HCT116 (cell line): ENCODE data around the gene TLX1. TPM values are rescaled to one million over a fixed set of nuclear protein-coding genes. Genes with fewer than 3 reads are reported as not detected.

Experiments
- ATAC-seq: fragments of 200-7000 bp; cut with Tn5 transposase; 2 replicates; pipeline ENCODE4 v1.9.1; 2020; ENCODE audit warnings: mild to moderate bottlenecking, moderate library complexity
- BruUV-seq: library from RNA; stranded (reverse); fragments of 400-500 nt; replicated peaks from 2 replicates; lab custom pipeline; 2021; lab: Mats Ljungman, UMichigan
- CTCF ChIA-PET: fragments of 300-600 bp; sonication (Branson Sonifier 250); formaldehyde crosslinking; loops from one replicate; lab custom pipeline; 2021; ENCODE audit warnings: antibody characterized with exemption; lab: Charles Lee
- POLR2A ChIA-PET: fragments of 300-600, 350-600 bp; sonication (Branson Sonifier 250); formaldehyde crosslinking; loops from one replicate; lab custom pipeline; 2021; ENCODE audit warnings: antibody characterized with exemption; lab: Charles Lee
- RAD21 ChIA-PET, 2 experiments: fragments of 300-600 bp; sonication (Branson Sonifier 250); formaldehyde crosslinking; loops; one replicate each; lab custom pipeline; 2023; ENCODE audit warnings: low total read pairs in 2 of 2; ENCODE audit not compliant: uncharacterized antibody in 2 of 2, unreplicated experiment in 2 of 2, low non-redundant PET in 1 of 2; lab: Charles Lee
- DNase-seq: peaks from one replicate; pipeline ENCODE4 v3.0.0-alpha.2; 2010; ENCODE audit warnings: low read depth, low spot score
- H2AFZ ChIP-seq: fragments of 200-600 bp; shearing (Covaris generic), sonication (generic); 2 replicates; pipeline ENCODE4 v1.6.1; 2017; ENCODE audit warnings: low read depth, mixed run types, mixed read lengths, antibody characterized with exemption, low read length; ENCODE audit not compliant: poor library complexity, severe bottlenecking
- H3K27ac ChIP-seq: 2 replicates; pipeline ENCODE4 v1.5.1; 2012; ENCODE audit warnings: low read depth, low read length
- H3K27me3 ChIP-seq: fragments of 200-600 bp; sonication (generic); 2 replicates; pipeline ENCODE4 v1.6.1; 2016; ENCODE audit warnings: mixed run types, low read length, mixed read lengths; ENCODE audit not compliant: insufficient read depth
- H3K36me3 ChIP-seq, 2 experiments: fragments of 200-500 bp in 1 of 2; fragments of 200-600 bp in 1 of 2; sonication (Bioruptor generic) in 1 of 2; sonication (generic) in 1 of 2; 2 replicates each; pipeline versions ENCODE4 v1.5.1 to v1.6.1; 2014 to 2016; ENCODE audit warnings: low read length in 2 of 2, inconsistent platforms in 1 of 2, mixed read lengths in 1 of 2, mixed run types in 1 of 2; ENCODE audit not compliant: insufficient read depth in 2 of 2, control insufficient read depth in 1 of 2
- H3K4me1 ChIP-seq, 2 experiments: fragments of 200-600 bp in 1 of 2; sonication (generic) in 1 of 2; 2 replicates each; pipeline versions ENCODE4 v1.5.1 to v1.6.1; 2012 to 2017; ENCODE audit warnings: low read length in 2 of 2, inconsistent platforms in 1 of 2, mild to moderate bottlenecking in 1 of 2, mixed read lengths in 1 of 2, mixed run types in 1 of 2, moderate library complexity in 1 of 2; ENCODE audit not compliant: insufficient read depth in 2 of 2, control insufficient read depth in 1 of 2
- H3K4me2 ChIP-seq: fragments of 200-600 bp; sonication (generic); 2 replicates; pipeline ENCODE4 v1.6.1; 2017; ENCODE audit warnings: mixed run types, low read length, mixed read lengths
- H3K4me3 ChIP-seq, 2 experiments: fragments of 200-600 bp in 1 of 2; sonication (generic) in 1 of 2; replicated peaks in 1 of 2; 2 replicates each; pipeline ENCODE4 v1.5.1; 2011 to 2016; ENCODE audit warnings: low read length in 2 of 2, control low read depth in 1 of 2, low read depth in 1 of 2, mild to moderate bottlenecking in 1 of 2, mixed read lengths in 1 of 2, mixed run types in 1 of 2
- H3K79me2 ChIP-seq: fragments of 200-600 bp; sonication (generic); 2 replicates; pipeline ENCODE4 v1.6.1; 2017; ENCODE audit warnings: mild to moderate bottlenecking, mixed run types, low read length, moderate library complexity, mixed read lengths; ENCODE audit not compliant: insufficient read depth
- H3K9ac ChIP-seq: fragments of 200-600 bp; sonication (generic); 2 replicates; pipeline ENCODE4 v1.6.1; 2016; ENCODE audit warnings: low read length, mixed read lengths
- H3K9me2 ChIP-seq: fragments of 200-600 bp; sonication (generic), shearing (Covaris generic); 2 replicates; pipeline ENCODE4 v1.6.1; 2017; ENCODE audit warnings: mixed run types, mild to moderate bottlenecking, moderate library complexity; ENCODE audit not compliant: insufficient read depth
- H3K9me3 ChIP-seq, 2 experiments: fragments of 200-500 bp in 1 of 2; fragments of 200-600 bp in 1 of 2; sonication (Bioruptor generic) in 1 of 2; sonication (generic) in 1 of 2; 2 replicates each; pipeline ENCODE4 v1.6.1; 2014 to 2017; ENCODE audit warnings: low read length in 2 of 2, mixed read lengths in 2 of 2, inconsistent platforms in 1 of 2, low read depth in 1 of 2, mild to moderate bottlenecking in 1 of 2, mixed run types in 1 of 2, moderate library complexity in 1 of 2; ENCODE audit not compliant: control insufficient read depth in 1 of 2, insufficient read depth in 1 of 2
- H4K20me1 ChIP-seq: fragments of 200-600 bp; sonication (generic), shearing (Covaris generic); 2 replicates; pipeline ENCODE4 v1.6.1; 2017; ENCODE audit warnings: mixed run types, mild to moderate bottlenecking, moderate library complexity; ENCODE audit not compliant: insufficient read depth
- EGR1 ChIP-seq: IDR thresholded peaks from 2 replicates; pipeline ENCODE4 v1.6.1; 2012; ENCODE audit warnings: low read depth
- ELF1 ChIP-seq: IDR thresholded peaks from 2 replicates; pipeline ENCODE4 v1.6.1; 2012; ENCODE audit warnings: low read depth, borderline replicate concordance
- EZH2phosphoT487 ChIP-seq: fragments of 200-600 bp; IDR thresholded peaks from 2 replicates; pipeline ENCODE4 v1.6.1; 2018; ENCODE audit warnings: antibody characterized with exemption, borderline replicate concordance
- JUND ChIP-seq: IDR thresholded peaks from 2 replicates; pipeline ENCODE4 v1.6.1; 2012
- POLR2AphosphoS5 ChIP-seq: IDR thresholded peaks from 2 replicates; pipeline ENCODE4 v1.6.1; 2011; ENCODE audit warnings: mild to moderate bottlenecking, low read depth, low read length, moderate library complexity
- RAD21 ChIP-seq: IDR thresholded peaks from 2 replicates; pipeline ENCODE4 v1.6.1; 2012; ENCODE audit warnings: low read depth, mild to moderate bottlenecking
- SIN3A ChIP-seq: IDR thresholded peaks from 2 replicates; pipeline ENCODE4 v1.6.1; 2012; ENCODE audit warnings: low read depth
- SP1 ChIP-seq: IDR thresholded peaks from 2 replicates; pipeline ENCODE4 v1.6.1; 2012; ENCODE audit warnings: low read depth
- SRF ChIP-seq: IDR thresholded peaks from 2 replicates; pipeline ENCODE4 v1.6.1; 2012; ENCODE audit warnings: low read depth
- TCF7L2 ChIP-seq: IDR thresholded peaks from 2 replicates; pipeline ENCODE4 v1.7.0; 2011; ENCODE audit warnings: borderline replicate concordance, inconsistent platforms; ENCODE audit not compliant: insufficient read depth, insufficient read length; ENCODE audit errors: extremely low read depth
- ZBTB33 ChIP-seq: IDR thresholded peaks from 2 replicates; pipeline ENCODE4 v1.6.1; 2011; ENCODE audit warnings: mild to moderate bottlenecking, low read length, moderate library complexity; ENCODE audit not compliant: insufficient replicate concordance; ENCODE audit errors: extremely low read depth
- ZFX ChIP-seq: fragments of 450-650 bp; IDR thresholded peaks from 2 replicates; pipeline ENCODE4 v1.6.1; 2017
- intact Hi-C: fragments of 100-400 bp; cut with micrococcal nuclease; formaldehyde crosslinking; loops from 2 replicates; pipeline ENCODE4 v1.10.0; 2022
- total RNA-seq: library from RNA; stranded (reverse); gene quantifications from one replicate; pipeline ENCODE4 v1.2.1, GENCODE V29; 2021; ENCODE audit not compliant: unreplicated experiment
- TF ChIP-seq, protein P1 (sequence below): IDR thresholded peaks from 2 replicates; pipeline ENCODE4 v1.6.1; 2012

The TLX1 gene
- total RNA-seq, 1 experiment from 2014 or later = not detected

- Histone ChIP-seq H3K4me1 (peaks cover 6 to 23% of the 10 kb centered on the region in 2 experiments; a peak in 3 of 4 replicates), H3K27me3 (peaks cover 12% of the 10 kb centered on the region; the same call in 1 of the 2 replicates), H3K36me3 (no peaks in the 10 kb centered on the region)
- RAD21 ChIA-PET = no interaction called here
- no TSS peak for BruUV-seq
- no peak for TF ChIP-seq EGR1
- TF ChIP-seq SP1 = no peak
- TF ChIP-seq TCF7L2 = no peak
- no peak for TF ChIP-seq SRF
- TF ChIP-seq ELF1 = no peak
- TF ChIP-seq SIN3A = no peak
- TF ChIP-seq POLR2AphosphoS5 = no peak
- no peak for TF ChIP-seq ZFX
- TF ChIP-seq, all 23 proteins: peak for 0
- Histone ChIP-seq H3K27ac (no peak overlapping the region), H3K4me3 (no peak overlapping the region), H3K9me3 (no peaks in the 10 kb centered on the region), H4K20me1 (no peaks in the 10 kb centered on the region), H3K4me2 (peak overlapping the region; percentile 36; the same call in 1 of the 2 replicates), H3K9me2 (no peaks in the 10 kb centered on the region), H3K9ac (no peak overlapping the region), H2AFZ (no peak overlapping the region), H3K79me2 (no peaks in the 10 kb centered on the region)
- intact Hi-C loops = no loop called here
- DNase-seq (no peak), ATAC-seq (peak; percentile 18; the same call in 1 of the 2 replicates)
- POLR2A ChIA-PET = no interaction called here
- CTCF ChIA-PET = no interaction called here
These were observed 41.4 kb upstream of the TLX1 start for GRCh38 chr10:101089520-101090299.

- no peak overlapping the region for H3K4me3 ChIP-seq
- POLR2A ChIA-PET = no interaction called here
- intact Hi-C loops = no loop called here
- TF ChIP-seq ZBTB33 = no peak
- no peak for TF ChIP-seq EZH2phosphoT487
- TF ChIP-seq SRF = no peak
- TF ChIP-seq SP1 = no peak
- no peak for TF ChIP-seq JUND
- TF ChIP-seq, protein P1, sequence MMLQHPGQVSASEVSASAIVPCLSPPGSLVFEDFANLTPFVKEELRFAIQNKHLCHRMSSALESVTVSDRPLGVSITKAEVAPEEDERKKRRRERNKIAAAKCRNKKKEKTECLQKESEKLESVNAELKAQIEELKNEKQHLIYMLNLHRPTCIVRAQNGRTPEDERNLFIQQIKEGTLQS = no peak
- TF ChIP-seq RAD21 = no peak
- H3K9me3 ChIP-seq = no peaks in the 10 kb centered on the region
- DNase-seq (no peak), ATAC-seq (no peak)
- H3K36me3 ChIP-seq = no peaks in the 10 kb centered on the region
- CTCF ChIA-PET = interaction anchor here (2.0 kb wide), 1 partner anchor 41 kb away, joined by 10 read pairs; no protein-coding TSS in a partner anchor
- no peak overlapping the region for H3K27ac ChIP-seq
- no TSS peak for BruUV-seq
- H2AFZ ChIP-seq = no peak overlapping the region
- peaks cover 4% of the 10 kb centered on the region; the same call in 1 of the 2 replicates for H3K27me3 ChIP-seq
- no peaks in the 10 kb centered on the region for H4K20me1 ChIP-seq
- no peaks in the 10 kb centered on the region for H3K79me2 ChIP-seq
- H3K9me2 ChIP-seq = no peaks in the 10 kb centered on the region
- RAD21 ChIA-PET = no interaction called here
- H3K4me2 ChIP-seq = no peak overlapping the region
- no peak overlapping the region for H3K9ac ChIP-seq
- peaks cover 6 to 32% of the 10 kb centered on the region in 2 experiments; a peak in 3 of 4 replicates for H3K4me1 ChIP-seq
These were observed 40.5 kb upstream of the TLX1 start for GRCh38 chr10:101090597-101090996.
